Chondrocyte (in vitro differentiated cells): Measurements from ENCODE around the gene MON2. TPM values are rescaled to one million over a fixed set of nuclear protein-coding genes. Genes with fewer than 3 reads are reported as not detected.

Source experiments
- DNase-seq: peaks from one replicate; pipeline ENCODE4 v3.0.0; 2021; ENCODE audit warnings: mixed read lengths, low spot score
- H3K27ac Mint-ChIP-seq: one replicate; pipeline ENCODE4 v1.8.0; 2021; ENCODE audit warnings: mild to moderate bottlenecking, moderate library complexity, mixed read lengths; ENCODE audit not compliant: unreplicated experiment
- H3K27me3 Mint-ChIP-seq: 2 replicates; pipeline ENCODE4 v1.8.0; 2021; ENCODE audit warnings: low read depth, mixed read lengths
- H3K36me3 Mint-ChIP-seq: 2 replicates; pipeline ENCODE4 v1.8.0; 2021; ENCODE audit warnings: low read depth, mixed read lengths
- H3K4me1 Mint-ChIP-seq: 2 replicates; pipeline ENCODE4 v1.8.0; 2021; ENCODE audit warnings: low read depth, mild to moderate bottlenecking, mixed read lengths
- H3K4me3 Mint-ChIP-seq: one replicate; pipeline ENCODE4 v1.8.0; 2021; ENCODE audit warnings: mild to moderate bottlenecking, moderate library complexity, mixed read lengths; ENCODE audit not compliant: unreplicated experiment
- H3K9me3 Mint-ChIP-seq: 2 replicates; pipeline ENCODE4 v1.8.0; 2021; ENCODE audit warnings: low read depth, mixed read lengths
- total RNA-seq: library from RNA; stranded (reverse); gene quantifications from 3 replicates; pipeline ENCODE4 v1.2.1, GENCODE V29; 2021
- TF ChIP-seq, protein P1 (sequence below): fragments of 200-600 bp; sonication (generic); IDR thresholded peaks from 2 replicates; pipeline ENCODE4 v1.5.0; 2021; ENCODE audit warnings: antibody characterized with exemption, mild to moderate bottlenecking, moderate library complexity

Gene MON2
- total RNA-seq, 1 donor from 2014 or later, result 47.2 TPM

- Mint-ChIP-seq H3K27ac (no peak overlapping the region), H3K36me3 (peaks cover 24% of the 10 kb centered on the region), H3K4me1 (peaks cover 3% of the 10 kb centered on the region), H3K9me3 (peaks cover 14% of the 10 kb centered on the region), H3K4me3 (no peak overlapping the region), H3K27me3 (no peaks in the 10 kb centered on the region)
- no peak for DNase-seq
- TF ChIP-seq, protein P1, sequence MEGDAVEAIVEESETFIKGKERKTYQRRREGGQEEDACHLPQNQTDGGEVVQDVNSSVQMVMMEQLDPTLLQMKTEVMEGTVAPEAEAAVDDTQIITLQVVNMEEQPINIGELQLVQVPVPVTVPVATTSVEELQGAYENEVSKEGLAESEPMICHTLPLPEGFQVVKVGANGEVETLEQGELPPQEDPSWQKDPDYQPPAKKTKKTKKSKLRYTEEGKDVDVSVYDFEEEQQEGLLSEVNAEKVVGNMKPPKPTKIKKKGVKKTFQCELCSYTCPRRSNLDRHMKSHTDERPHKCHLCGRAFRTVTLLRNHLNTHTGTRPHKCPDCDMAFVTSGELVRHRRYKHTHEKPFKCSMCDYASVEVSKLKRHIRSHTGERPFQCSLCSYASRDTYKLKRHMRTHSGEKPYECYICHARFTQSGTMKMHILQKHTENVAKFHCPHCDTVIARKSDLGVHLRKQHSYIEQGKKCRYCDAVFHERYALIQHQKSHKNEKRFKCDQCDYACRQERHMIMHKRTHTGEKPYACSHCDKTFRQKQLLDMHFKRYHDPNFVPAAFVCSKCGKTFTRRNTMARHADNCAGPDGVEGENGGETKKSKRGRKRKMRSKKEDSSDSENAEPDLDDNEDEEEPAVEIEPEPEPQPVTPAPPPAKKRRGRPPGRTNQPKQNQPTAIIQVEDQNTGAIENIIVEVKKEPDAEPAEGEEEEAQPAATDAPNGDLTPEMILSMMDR, result no peak
Measured at GRCh38 chr12:62517887-62518286, 51.3 kb downstream of the MON2 start.

DNA sequence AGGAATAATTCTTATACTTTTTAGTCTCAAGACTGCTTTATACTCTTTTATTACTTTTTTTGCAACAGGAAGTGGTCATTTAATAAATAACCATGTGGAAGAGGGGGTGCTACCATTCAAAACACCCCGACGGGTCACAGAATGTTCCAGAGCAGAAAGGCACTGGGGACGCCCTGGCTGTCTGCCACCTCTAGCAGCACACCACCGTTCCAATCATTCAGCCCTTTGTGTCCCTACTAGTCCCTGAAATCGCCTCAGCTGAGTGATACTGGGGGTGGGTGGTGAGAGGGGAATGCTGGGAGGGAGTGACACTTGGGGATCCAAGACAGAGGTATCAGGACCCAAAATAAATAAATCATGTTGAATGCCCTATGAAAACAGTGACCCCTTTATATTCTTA is 52.4 kb downstream of the MON2 start:
- H3K4me1 Mint-ChIP-seq, result peaks cover 3% of the 10 kb centered on the region
- H3K27me3 Mint-ChIP-seq, result no peaks in the 10 kb centered on the region
- H3K27ac Mint-ChIP-seq, result no peak overlapping the region
- no peak overlapping the region for H3K4me3 Mint-ChIP-seq
- peaks cover 10% of the 10 kb centered on the region for H3K9me3 Mint-ChIP-seq
- H3K36me3 Mint-ChIP-seq, result peaks cover 18% of the 10 kb centered on the region
- TF ChIP-seq, protein P1, result no peak
- DNase-seq, result no peak

GRCh38 chr12:62520361-62520760 is 53.7 kb downstream of the MON2 start:
- H3K4me1 Mint-ChIP-seq, result peaks cover 3% of the 10 kb centered on the region
- H3K36me3 Mint-ChIP-seq, result peaks cover 9% of the 10 kb centered on the region
- no peak overlapping the region for H3K27ac Mint-ChIP-seq
- TF ChIP-seq, protein P1, result no peak
- H3K27me3 Mint-ChIP-seq, result no peaks in the 10 kb centered on the region
- DNase-seq, result no peak
- no peak overlapping the region for H3K4me3 Mint-ChIP-seq
- no peaks in the 10 kb centered on the region for H3K9me3 Mint-ChIP-seq

DNA sequence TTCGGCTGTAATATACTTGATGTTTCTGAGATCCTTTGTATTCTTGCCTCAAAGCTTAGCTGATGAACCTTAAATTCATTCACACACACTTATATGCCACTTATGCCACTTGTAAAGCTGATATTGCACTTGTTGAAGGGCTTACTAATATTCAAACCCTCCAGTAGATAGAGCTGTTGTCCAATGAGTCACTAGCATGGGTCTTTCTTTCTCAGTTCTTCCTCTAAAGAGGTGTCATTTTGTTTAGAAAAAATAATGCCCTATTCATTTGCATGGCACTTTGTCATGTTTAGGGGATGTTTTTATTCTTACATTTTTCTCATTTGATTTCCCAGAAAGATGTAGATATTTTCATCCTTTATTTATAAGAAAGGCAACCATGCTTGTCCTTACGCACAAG is 56.4 kb downstream of the MON2 start:
- TF ChIP-seq, protein P1, result peak; percentile 56
- Mint-ChIP-seq H3K36me3 (peaks cover 6% of the 10 kb centered on the region), H3K9me3 (no peaks in the 10 kb centered on the region), H3K4me1 (peaks cover 3% of the 10 kb centered on the region), H3K4me3 (no peak overlapping the region), H3K27me3 (no peaks in the 10 kb centered on the region), H3K27ac (no peak overlapping the region)
- DNase-seq, result no peak

DNA sequence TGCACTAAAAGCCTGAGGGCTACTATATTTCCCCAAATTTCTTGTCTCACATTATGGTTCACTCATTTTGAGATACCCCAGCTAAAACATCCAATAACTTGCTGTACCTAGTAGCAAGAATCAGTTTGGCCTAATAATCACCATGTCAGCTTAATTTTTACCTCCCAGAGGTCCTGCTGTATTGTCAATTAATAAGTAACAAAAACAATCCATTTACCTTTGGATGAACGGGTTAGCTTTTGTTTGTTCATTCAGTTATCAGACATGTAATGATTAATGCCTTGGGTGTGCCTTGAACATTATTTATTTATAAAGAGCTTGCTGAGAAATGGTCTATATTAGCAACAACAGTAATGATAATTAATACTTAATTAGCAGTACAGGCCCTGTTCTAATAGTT is 57.0 kb downstream of the MON2 start:
- peaks cover 4% of the 10 kb centered on the region for H3K36me3 Mint-ChIP-seq
- no peak for DNase-seq
- H3K4me3 Mint-ChIP-seq, result no peak overlapping the region
- no peaks in the 10 kb centered on the region for H3K9me3 Mint-ChIP-seq
- no peaks in the 10 kb centered on the region for H3K4me1 Mint-ChIP-seq
- TF ChIP-seq, protein P1, result no peak
- H3K27me3 Mint-ChIP-seq, result no peaks in the 10 kb centered on the region
- H3K27ac Mint-ChIP-seq, result no peak overlapping the region
